Mesothelial cell of epicardium (in vitro differentiated cells): ENCODE data around the gene STK32B. TPM values are rescaled to one million over a fixed set of nuclear protein-coding genes. Genes with fewer than 3 reads are reported as not detected.

Experiments used
- DNase-seq, 2 experiments: peaks; one replicate each; pipeline ENCODE4 v3.0.0; 2021; ENCODE audit warnings: low spot score in 2 of 2; ENCODE audit not compliant: unreplicated experiment in 2 of 2
- H3K27ac Mint-ChIP-seq: 2 replicates; pipeline ENCODE4 v1.8.0; 2021; ENCODE audit warnings: mixed read lengths
- H3K27me3 Mint-ChIP-seq: 2 replicates; pipeline ENCODE4 v1.8.0; 2021; ENCODE audit warnings: low read depth, mixed read lengths
- H3K36me3 Mint-ChIP-seq: 2 replicates; pipeline ENCODE4 v1.8.0; 2021; ENCODE audit warnings: mixed read lengths
- H3K4me1 Mint-ChIP-seq: 2 replicates; pipeline ENCODE4 v1.8.0; 2021; ENCODE audit warnings: mixed read lengths
- H3K4me3 Mint-ChIP-seq: 2 replicates; pipeline ENCODE4 v1.8.0; 2021; ENCODE audit warnings: mild to moderate bottlenecking, moderate library complexity, mixed read lengths
- H3K9me3 Mint-ChIP-seq: 2 replicates; pipeline ENCODE4 v1.8.0; 2021; ENCODE audit warnings: mixed read lengths
- total RNA-seq: library from RNA; stranded (reverse); gene quantifications from 3 replicates; pipeline ENCODE4 v1.2.1, GENCODE V29; 2021
- TF ChIP-seq, protein P1 (sequence below): fragments of 200-600 bp; sonication (generic); IDR thresholded peaks from one replicate; pipeline ENCODE4 v1.5.0; 2021; ENCODE audit warnings: antibody characterized with exemption; ENCODE audit not compliant: unreplicated experiment

Gene STK32B
- total RNA-seq, 1 donor from 2014 or later, result 0.96 TPM

DNA sequence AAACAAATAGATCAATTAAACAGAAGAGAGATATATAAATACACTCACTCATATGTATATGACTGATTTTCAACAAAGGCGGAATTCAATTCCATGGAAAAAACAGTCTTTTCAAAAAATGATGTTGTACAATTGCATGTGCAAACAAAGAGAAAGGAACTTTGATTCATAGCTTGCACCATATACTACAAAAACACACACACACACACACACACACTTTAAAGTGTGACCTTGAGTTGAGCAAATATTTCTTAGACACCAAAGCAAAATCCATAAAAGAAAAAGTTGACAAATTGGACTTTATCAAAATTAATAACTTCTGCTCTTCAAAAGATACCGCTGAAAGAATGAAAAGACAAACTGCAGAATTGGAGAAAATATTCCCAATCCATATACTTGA, 488.3 kb downstream of the STK32B start:
- TF ChIP-seq, protein P1, sequence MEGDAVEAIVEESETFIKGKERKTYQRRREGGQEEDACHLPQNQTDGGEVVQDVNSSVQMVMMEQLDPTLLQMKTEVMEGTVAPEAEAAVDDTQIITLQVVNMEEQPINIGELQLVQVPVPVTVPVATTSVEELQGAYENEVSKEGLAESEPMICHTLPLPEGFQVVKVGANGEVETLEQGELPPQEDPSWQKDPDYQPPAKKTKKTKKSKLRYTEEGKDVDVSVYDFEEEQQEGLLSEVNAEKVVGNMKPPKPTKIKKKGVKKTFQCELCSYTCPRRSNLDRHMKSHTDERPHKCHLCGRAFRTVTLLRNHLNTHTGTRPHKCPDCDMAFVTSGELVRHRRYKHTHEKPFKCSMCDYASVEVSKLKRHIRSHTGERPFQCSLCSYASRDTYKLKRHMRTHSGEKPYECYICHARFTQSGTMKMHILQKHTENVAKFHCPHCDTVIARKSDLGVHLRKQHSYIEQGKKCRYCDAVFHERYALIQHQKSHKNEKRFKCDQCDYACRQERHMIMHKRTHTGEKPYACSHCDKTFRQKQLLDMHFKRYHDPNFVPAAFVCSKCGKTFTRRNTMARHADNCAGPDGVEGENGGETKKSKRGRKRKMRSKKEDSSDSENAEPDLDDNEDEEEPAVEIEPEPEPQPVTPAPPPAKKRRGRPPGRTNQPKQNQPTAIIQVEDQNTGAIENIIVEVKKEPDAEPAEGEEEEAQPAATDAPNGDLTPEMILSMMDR, result no peak
- H3K27ac Mint-ChIP-seq, result no peak overlapping the region
- peaks cover 5% of the 10 kb centered on the region for H3K36me3 Mint-ChIP-seq
- no peaks in the 10 kb centered on the region for H3K4me1 Mint-ChIP-seq
- H3K9me3 Mint-ChIP-seq, result peaks cover 3% of the 10 kb centered on the region
- H3K27me3 Mint-ChIP-seq, result no peaks in the 10 kb centered on the region
- no peak for DNase-seq
- H3K4me3 Mint-ChIP-seq, result no peak overlapping the region

DNA sequence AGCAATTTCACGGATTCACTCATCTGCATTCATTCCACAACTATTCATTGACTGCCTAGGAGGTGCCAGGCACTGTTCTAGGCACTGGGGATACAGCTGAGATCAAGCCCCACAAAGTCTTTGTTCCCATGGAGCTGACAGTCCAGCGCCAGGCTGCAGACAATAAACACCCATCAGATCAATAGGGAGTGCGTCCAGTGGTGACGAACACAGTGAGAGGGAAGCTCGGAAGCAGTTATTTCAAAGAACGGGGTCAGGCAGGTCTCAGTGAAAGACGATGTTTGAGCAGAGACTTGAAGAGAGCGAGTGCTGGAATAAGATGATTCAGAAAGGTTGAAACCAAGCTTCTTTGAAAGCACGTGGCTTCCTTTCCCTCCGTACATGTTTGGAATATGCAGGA, 489.9 kb downstream of the STK32B start:
- TF ChIP-seq, protein P1, result no peak
- Mint-ChIP-seq H3K27me3 (no peaks in the 10 kb centered on the region), H3K4me1 (no peaks in the 10 kb centered on the region), H3K4me3 (no peak overlapping the region), H3K27ac (no peak overlapping the region), H3K9me3 (no peaks in the 10 kb centered on the region), H3K36me3 (peaks cover 2% of the 10 kb centered on the region)
- no peak for DNase-seq

DNA sequence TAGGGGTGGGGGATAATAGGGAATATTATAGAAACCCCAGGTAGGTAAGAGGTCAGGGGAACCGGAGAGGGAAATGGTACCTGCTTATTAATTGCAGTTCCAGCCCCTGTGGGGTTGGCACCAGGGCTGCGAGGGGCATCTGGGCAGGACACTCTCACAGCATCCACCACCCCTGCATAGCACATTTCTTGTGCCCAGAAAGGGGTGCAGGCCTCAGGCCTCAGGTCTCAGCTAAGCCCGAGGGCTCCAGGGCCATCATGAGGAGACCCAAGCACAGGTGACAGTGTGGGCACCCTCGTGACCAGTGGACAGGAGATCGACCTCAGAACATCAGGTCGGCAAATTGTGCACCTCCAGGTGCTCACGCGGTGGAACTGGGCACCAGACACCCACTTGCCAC, 492.4 kb downstream of the STK32B start:
- H3K27me3 Mint-ChIP-seq, result no peaks in the 10 kb centered on the region
- no peaks in the 10 kb centered on the region for H3K4me1 Mint-ChIP-seq
- TF ChIP-seq, protein P1, result no peak
- H3K36me3 Mint-ChIP-seq, result peaks cover 8% of the 10 kb centered on the region
- no peak for DNase-seq
- H3K9me3 Mint-ChIP-seq, result no peaks in the 10 kb centered on the region
- no peak overlapping the region for H3K27ac Mint-ChIP-seq
- H3K4me3 Mint-ChIP-seq, result no peak overlapping the region

DNA sequence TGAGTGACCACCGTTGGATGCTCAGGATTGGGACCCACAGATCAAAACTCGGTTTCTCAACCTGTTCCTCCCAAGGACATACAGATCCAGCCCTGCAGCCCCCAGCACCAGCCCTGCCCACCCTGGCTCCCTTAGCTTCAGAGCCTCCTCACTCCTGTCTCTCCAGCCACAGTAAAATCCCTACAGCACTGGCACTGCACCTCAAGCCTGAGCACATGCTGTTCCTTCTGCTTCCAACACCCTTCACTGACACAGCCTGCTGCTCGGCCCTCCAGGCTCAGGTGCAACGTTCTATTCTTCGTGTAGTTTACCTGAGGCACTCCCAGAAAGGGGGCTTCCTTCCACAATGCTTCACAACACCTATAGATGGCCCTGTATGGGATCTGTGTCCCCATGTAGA, 493.5 kb downstream of the STK32B start:
- Mint-ChIP-seq H3K9me3 (peaks cover 7% of the 10 kb centered on the region), H3K4me3 (no peak overlapping the region), H3K4me1 (no peaks in the 10 kb centered on the region), H3K27me3 (no peaks in the 10 kb centered on the region), H3K27ac (no peak overlapping the region), H3K36me3 (peaks cover 16% of the 10 kb centered on the region)
- TF ChIP-seq, protein P1, result no peak
- no peak for DNase-seq

DNA sequence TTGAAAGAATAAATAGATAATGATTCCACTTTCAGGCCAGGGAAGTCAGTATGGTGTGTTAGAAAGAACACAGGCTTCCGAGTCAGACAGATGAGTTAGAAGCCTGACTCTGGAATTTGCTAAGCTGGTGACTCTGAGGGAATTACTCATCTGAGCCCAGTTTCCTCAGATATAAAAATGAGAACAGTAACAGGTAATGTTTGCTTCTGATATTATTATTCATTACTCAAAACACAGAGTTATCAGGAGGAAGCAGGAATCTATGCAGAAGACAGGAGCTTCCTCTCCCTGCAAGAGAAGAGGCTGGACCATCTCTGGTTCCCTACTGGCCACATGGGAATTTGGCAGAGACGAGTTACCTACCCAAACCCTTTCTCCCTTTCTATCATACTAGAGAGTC, 494.0 kb downstream of the STK32B start:
- Mint-ChIP-seq H3K4me3 (no peak overlapping the region), H3K27me3 (no peaks in the 10 kb centered on the region), H3K9me3 (peaks cover 12% of the 10 kb centered on the region), H3K36me3 (peaks cover 21% of the 10 kb centered on the region), H3K27ac (no peak overlapping the region), H3K4me1 (no peaks in the 10 kb centered on the region)
- TF ChIP-seq, protein P1, result no peak
- DNase-seq, result no peak

DNA sequence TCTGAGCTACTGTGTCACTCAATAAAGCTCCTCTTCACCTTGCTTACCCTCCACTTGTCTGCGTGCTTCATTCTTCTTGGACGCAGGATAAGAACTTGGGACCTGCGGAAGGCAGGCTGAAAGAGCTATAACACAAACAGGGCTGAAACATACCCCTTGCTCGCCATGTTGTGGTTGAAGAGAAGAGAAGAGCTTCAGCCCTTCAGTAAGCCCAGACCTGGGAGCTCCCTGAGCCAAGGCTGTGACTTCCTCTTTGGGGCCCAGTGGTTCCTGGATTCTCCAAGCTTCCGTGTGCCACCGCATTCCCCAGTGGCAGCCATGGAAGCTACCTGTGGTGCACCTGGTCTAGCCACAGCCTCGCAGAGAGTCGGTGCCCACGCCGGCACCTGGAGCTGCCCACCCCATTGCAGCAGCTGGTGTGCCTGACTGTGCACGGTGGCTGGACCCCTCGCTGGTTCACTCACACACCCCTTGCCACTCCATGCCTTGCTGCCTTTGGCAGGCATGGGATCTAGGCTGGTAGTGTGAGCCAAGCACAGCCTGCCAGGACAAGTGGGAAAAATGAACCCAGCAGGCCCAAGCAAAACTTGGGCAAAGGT, 496.5 kb downstream of the STK32B start:
- no peak for DNase-seq
- Mint-ChIP-seq H3K9me3 (peaks cover 29% of the 10 kb centered on the region), H3K4me1 (no peaks in the 10 kb centered on the region), H3K27ac (no peak overlapping the region), H3K27me3 (no peaks in the 10 kb centered on the region), H3K4me3 (no peak overlapping the region), H3K36me3 (peaks cover 45% of the 10 kb centered on the region)
- TF ChIP-seq, protein P1, result no peak
